ENCODE data around the gene MED10.

DNA sequence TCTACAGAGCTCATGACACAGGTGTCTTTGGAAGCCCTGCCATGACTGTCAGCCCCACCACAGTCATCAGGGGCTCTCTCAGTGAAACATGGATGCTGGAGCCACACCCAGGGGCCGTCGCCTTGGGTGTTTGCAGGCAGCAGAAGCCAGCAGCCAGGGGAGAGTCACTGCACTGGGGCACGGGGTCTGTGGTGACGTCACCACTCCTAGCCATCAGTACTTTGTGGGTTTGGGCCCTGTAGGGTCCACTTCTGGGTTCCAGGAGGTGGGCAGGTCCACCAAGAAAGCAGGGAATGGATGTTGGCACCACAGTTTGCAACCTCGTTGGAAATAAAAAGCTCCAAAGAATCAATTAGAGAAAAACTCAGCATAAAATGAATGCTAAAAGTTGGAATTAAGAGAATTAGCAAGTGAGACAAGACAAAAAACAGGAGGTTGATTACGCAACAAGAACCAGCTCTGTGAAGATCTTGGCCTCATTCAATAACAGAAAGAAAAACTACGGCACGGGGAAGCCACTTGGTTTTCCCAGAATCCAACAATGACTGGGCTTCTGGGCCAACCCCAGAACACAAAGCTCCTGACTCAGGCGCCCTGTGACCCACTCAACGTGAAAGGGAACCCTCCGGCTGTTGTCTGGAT, 34.3 kb downstream of the MED10 start:
- no peak for TF ChIP-seq EZH2 (IDR thresholded peaks at IDR 0.05)
- no peak for TF ChIP-seq POLR2AphosphoS5 (IDR thresholded peaks at IDR 0.05; ENCODE audit: borderline replicate concordance, low read depth, low read length)

Measured in SK-N-MC (cell line).